Keratinocyte (primary cell): ENCODE measurements around the gene RASGRF2. TPM values are rescaled to one million over a fixed set of nuclear protein-coding genes. Genes with fewer than 3 reads are reported as not detected.

ENCODE experiments used
- DNase-seq: peaks from one replicate; pipeline ENCODE4 v3.0.0-alpha.2; 2011; ENCODE audit warnings: low read depth, missing footprints, low spot score
- FAIRE-seq: peaks from 2 replicates; lab custom pipeline; 2011; peaks lifted over from hg19 to GRCh38; lab: Jason Lieb, UNC
- H2AFZ ChIP-seq: 2 replicates; pipeline ENCODE4 v1.6.0; 2012; ENCODE audit warnings: low read length, control low read depth, inconsistent platforms; ENCODE audit not compliant: control insufficient read depth
- H3K27ac ChIP-seq: 2 replicates; pipeline ENCODE4 v1.5.1; 2011; ENCODE audit warnings: low read length; ENCODE audit not compliant: control insufficient read depth, insufficient read depth
- H3K27me3 ChIP-seq: 3 replicates; pipeline ENCODE4 v1.6.0; 2011; ENCODE audit warnings: low read length; ENCODE audit not compliant: control insufficient read depth, insufficient read depth; ENCODE audit errors: extremely low read depth
- H3K36me3 ChIP-seq, 2 experiments: 2 replicates in 1 of 2; 3 replicates in 1 of 2; pipeline ENCODE4 v1.5.1; 2011; ENCODE audit warnings: low read length in 2 of 2, mild to moderate bottlenecking in 1 of 2; ENCODE audit not compliant: control insufficient read depth in 2 of 2, insufficient read depth in 2 of 2; ENCODE audit errors: extremely low read depth in 1 of 2
- H3K4me1 ChIP-seq: 3 replicates; pipeline ENCODE4 v1.5.1; 2011; ENCODE audit warnings: low read length; ENCODE audit not compliant: control insufficient read depth, insufficient read depth; ENCODE audit errors: extremely low read depth
- H3K4me2 ChIP-seq: 3 replicates; pipeline ENCODE4 v1.6.0; 2011; ENCODE audit warnings: low read depth, low read length; ENCODE audit not compliant: control insufficient read depth, insufficient read depth; ENCODE audit errors: extremely low read depth
- H3K4me3 ChIP-seq, 3 experiments: fragments of 200-600 bp in 1 of 3; sonication (generic) in 1 of 3; 2 replicates in 2 of 3; 3 replicates in 1 of 3; pipeline ENCODE4 v1.5.1; 2011 to 2016; ENCODE audit warnings: low read length in 3 of 3, mild to moderate bottlenecking in 3 of 3, control low read depth in 2 of 3, inconsistent platforms in 1 of 3, low read depth in 1 of 3, mixed read lengths in 1 of 3, mixed run types in 1 of 3, moderate library complexity in 1 of 3; ENCODE audit not compliant: control insufficient read depth in 2 of 3, insufficient read depth in 2 of 3; ENCODE audit errors: extremely low read depth in 1 of 3
- H3K79me2 ChIP-seq: 2 replicates; pipeline ENCODE4 v1.6.0; 2012; ENCODE audit warnings: low read length; ENCODE audit not compliant: control insufficient read depth, insufficient read depth
- H3K9ac ChIP-seq: 3 replicates; pipeline ENCODE4 v1.6.0; 2011; ENCODE audit warnings: low read length; ENCODE audit not compliant: control insufficient read depth, insufficient read depth; ENCODE audit errors: extremely low read depth
- H3K9me1 ChIP-seq: 3 replicates; pipeline ENCODE4 v1.6.0; 2011; ENCODE audit warnings: low read length; ENCODE audit not compliant: control insufficient read depth, insufficient read depth; ENCODE audit errors: extremely low read depth
- H3K9me3 ChIP-seq: 2 replicates; pipeline ENCODE4 v1.5.1; 2012; ENCODE audit warnings: low read depth, low read length; ENCODE audit not compliant: control insufficient read depth
- H4K20me1 ChIP-seq: 3 replicates; pipeline ENCODE4 v1.6.0; 2011; ENCODE audit warnings: low read length; ENCODE audit not compliant: control insufficient read depth, insufficient read depth; ENCODE audit errors: extremely low read depth
- EZH2 ChIP-seq: IDR thresholded peaks from one replicate; pipeline ENCODE4 v1.6.1; 2012; ENCODE audit warnings: inconsistent platforms, mild to moderate bottlenecking, low read length, moderate library complexity
- dilution Hi-C: fragments of 300-500 bp; cut with MboI; formaldehyde crosslinking; loops from one replicate; pipeline ENCODE4 v1.7.0; 2020; ENCODE audit warnings: low sequenced_read_pairs; ENCODE audit not compliant: extremely low pct_ligation_motif_present
- polyA plus RNA-seq, 5 experiments: library from polyadenylated mRNA; depleted of rRNA in 3 of 5; stranded (reverse) in 3 of 5; stranded (forward) in 1 of 5; unstranded in 1 of 5; fragments of >200 nt; gene quantifications; 1 replicate in 1 of 5; 2 replicates in 3 of 5; 3 replicates in 1 of 5; pipeline versions ENCODE4 v1.2.1 to v1.2.3, GENCODE V29; 2011 to 2012; ENCODE audit warnings: missing spikeins in 2 of 5, low read depth in 1 of 5, low replicate concordance in 1 of 5
- TF ChIP-seq, protein P1 (sequence below), 3 experiments: IDR thresholded peaks in 1 of 3; conservative IDR thresholded peaks in 1 of 3; optimal IDR thresholded peaks in 1 of 3; 2 replicates in 2 of 3; 3 replicates in 1 of 3; pipeline versions ENCODE3 to v1.5.1; 2011; ENCODE audit warnings: low read length in 3 of 3, mild to moderate bottlenecking in 3 of 3, moderate library complexity in 2 of 3, control low read depth in 1 of 3, inconsistent platforms in 1 of 3; ENCODE audit not compliant: insufficient read depth in 2 of 3; ENCODE audit errors: extremely low read depth in 1 of 3

The RASGRF2 gene
- polyA plus RNA-seq, 1 donor (not counting 4 experiments of a cell fraction or from before 2014, with no cell fraction given), result 0.03 TPM

DNA sequence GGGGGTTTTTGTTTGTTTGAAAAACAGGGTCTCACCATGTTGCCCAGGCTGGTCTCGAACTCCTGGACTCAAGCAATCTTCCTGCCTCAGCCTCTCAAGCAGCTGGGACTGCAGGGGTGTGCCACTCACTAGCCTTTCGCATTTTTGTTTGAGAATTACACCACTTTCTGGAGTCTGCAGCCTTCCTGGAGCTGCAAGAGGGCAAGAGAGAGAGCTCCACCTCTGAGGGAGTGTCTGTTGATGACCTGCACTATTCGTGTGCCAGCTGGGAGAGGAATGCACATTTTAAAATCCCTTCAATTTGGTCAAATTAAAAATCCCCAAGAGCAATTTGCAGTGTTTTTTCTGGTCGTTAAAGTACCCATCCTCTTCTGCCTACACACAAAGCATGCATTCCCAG lies 267.9 kb downstream of the RASGRF2 start:
- Histone ChIP-seq H3K9me3 (no peaks in the 10 kb centered on the region), H3K4me3 (no peak overlapping the region), H3K36me3 (no peaks in the 10 kb centered on the region), H3K79me2 (no peaks in the 10 kb centered on the region), H2AFZ (no peak overlapping the region), H3K4me2 (no peak overlapping the region), H4K20me1 (no peaks in the 10 kb centered on the region), H3K27ac (no peak overlapping the region), H3K9ac (no peak overlapping the region), H3K27me3 (no peaks in the 10 kb centered on the region), H3K4me1 (no peaks in the 10 kb centered on the region), H3K9me1 (no peaks in the 10 kb centered on the region)
- dilution Hi-C loops, result no loop called here
- DNase-seq, result no peak
- FAIRE-seq, result no peak
- no peak for TF ChIP-seq EZH2
- TF ChIP-seq, protein P1, sequence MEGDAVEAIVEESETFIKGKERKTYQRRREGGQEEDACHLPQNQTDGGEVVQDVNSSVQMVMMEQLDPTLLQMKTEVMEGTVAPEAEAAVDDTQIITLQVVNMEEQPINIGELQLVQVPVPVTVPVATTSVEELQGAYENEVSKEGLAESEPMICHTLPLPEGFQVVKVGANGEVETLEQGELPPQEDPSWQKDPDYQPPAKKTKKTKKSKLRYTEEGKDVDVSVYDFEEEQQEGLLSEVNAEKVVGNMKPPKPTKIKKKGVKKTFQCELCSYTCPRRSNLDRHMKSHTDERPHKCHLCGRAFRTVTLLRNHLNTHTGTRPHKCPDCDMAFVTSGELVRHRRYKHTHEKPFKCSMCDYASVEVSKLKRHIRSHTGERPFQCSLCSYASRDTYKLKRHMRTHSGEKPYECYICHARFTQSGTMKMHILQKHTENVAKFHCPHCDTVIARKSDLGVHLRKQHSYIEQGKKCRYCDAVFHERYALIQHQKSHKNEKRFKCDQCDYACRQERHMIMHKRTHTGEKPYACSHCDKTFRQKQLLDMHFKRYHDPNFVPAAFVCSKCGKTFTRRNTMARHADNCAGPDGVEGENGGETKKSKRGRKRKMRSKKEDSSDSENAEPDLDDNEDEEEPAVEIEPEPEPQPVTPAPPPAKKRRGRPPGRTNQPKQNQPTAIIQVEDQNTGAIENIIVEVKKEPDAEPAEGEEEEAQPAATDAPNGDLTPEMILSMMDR (optimal IDR thresholded peaks at IDR 0.05 in 1 of 3, IDR thresholded peaks at IDR 0.05 in 1 of 3, conservative IDR thresholded peaks at IDR 0.05 in 1 of 3; ENCODE audit: extremely low read depth in 1 of 3, insufficient read depth in 2 of 3, low read length in 3 of 3), result no peak

DNA sequence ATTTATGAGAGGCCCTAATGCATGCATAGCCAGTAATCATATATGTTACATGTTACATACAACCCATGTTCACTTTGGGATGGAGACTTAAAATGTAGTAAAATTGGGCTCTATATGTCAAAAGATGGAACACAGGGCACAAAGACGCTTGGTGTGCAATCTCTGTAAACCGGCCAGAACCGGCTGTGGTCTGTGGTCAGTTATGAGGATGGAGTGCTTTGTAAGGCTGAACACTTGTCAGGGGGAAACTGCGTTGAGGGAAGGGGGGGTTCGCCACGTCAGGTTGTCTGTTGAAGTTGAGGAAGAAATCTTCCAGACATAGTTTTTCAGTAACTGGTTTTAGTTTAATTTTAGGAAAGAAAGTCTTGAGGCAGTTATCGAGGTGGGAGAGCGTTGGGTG lies 270.3 kb downstream of the RASGRF2 start:
- Histone ChIP-seq H3K9ac (no peak overlapping the region), H3K79me2 (no peaks in the 10 kb centered on the region), H2AFZ (no peak overlapping the region), H3K27me3 (no peaks in the 10 kb centered on the region), H4K20me1 (no peaks in the 10 kb centered on the region), H3K9me3 (no peaks in the 10 kb centered on the region), H3K4me1 (no peaks in the 10 kb centered on the region), H3K27ac (no peak overlapping the region), H3K9me1 (no peaks in the 10 kb centered on the region), H3K36me3 (no peaks in the 10 kb centered on the region), H3K4me2 (no peak overlapping the region), H3K4me3 (no peak overlapping the region)
- dilution Hi-C loops, result no loop called here
- DNase-seq, result no peak
- TF ChIP-seq EZH2, result no peak
- TF ChIP-seq, protein P1 (optimal IDR thresholded peaks at IDR 0.05 in 1 of 3, IDR thresholded peaks at IDR 0.05 in 1 of 3, conservative IDR thresholded peaks at IDR 0.05 in 1 of 3; ENCODE audit: extremely low read depth in 1 of 3, insufficient read depth in 2 of 3, low read length in 3 of 3), result no peak
- no peak for FAIRE-seq
